Caki2 (cell line): Measurements from ENCODE around the gene CD209. TPM values are rescaled to one million over a fixed set of nuclear protein-coding genes. Genes with fewer than 3 reads are reported as not detected.

Source experiments
- DNase-seq: peaks from one replicate; pipeline ENCODE4 v3.0.0-alpha.2; 2015; ENCODE audit warnings: low read depth
- in situ Hi-C: cut with HindIII; loops from 2 replicates; pipeline ENCODE4 v1.10.0; 2016; ENCODE audit warnings: low sequenced_read_pairs, low pct_unique_long_range_greater_than_20kb, mixed read lengths
- total RNA-seq: library from RNA; depleted of rRNA; stranded (reverse); fragments of >200 nt; shearing (Covaris generic); gene quantifications from 2 replicates; pipeline ENCODE4 v1.2.3, GENCODE V29; 2014; ENCODE audit warnings: low replicate concordance; rRNA removed

The CD209 gene
- total RNA-seq, 1 experiment from 2014 or later: not detected

- in situ Hi-C loops: no loop called here
- no peak for DNase-seq
Measured at GRCh38 chr19:7698583-7698982, 48.8 kb downstream of the CD209 start.

GRCh38 chr19:7697721-7698287 lies 49.5 kb downstream of the CD209 start:
- in situ Hi-C loops: no loop called here
- no peak for DNase-seq

GRCh38 chr19:7694499-7694898 lies 52.8 kb downstream of the CD209 start:
- in situ Hi-C loops: no loop called here
- DNase-seq: no peak

GRCh38 chr19:7692417-7693088 lies 54.8 kb downstream of the CD209 start:
- DNase-seq: no peak
- in situ Hi-C loops: no loop called here

- in situ Hi-C loops: no loop called here
- DNase-seq: no peak
Measured at GRCh38 chr19:7691497-7691896, 55.8 kb downstream of the CD209 start.

- no peak for DNase-seq
- in situ Hi-C loops: no loop called here
Measured at GRCh38 chr19:7690779-7691258, 56.5 kb downstream of the CD209 start.

Other genes starting within 250 kb of the CD209 start
- gene ZNF358, start 231.4 kb downstream of the CD209 start, total RNA-seq: 22.9 and 33.6 TPM in 2 replicates
- 0.61 and 3.2 TPM in 2 replicates for gene MCOLN1, start 224.9 kb downstream of the CD209 start, total RNA-seq
- 38.0 and 39.4 TPM in 2 replicates for gene PNPLA6, start 211.8 kb downstream of the CD209 start, total RNA-seq
- gene CAMSAP3, start 151.7 kb downstream of the CD209 start, total RNA-seq: 3.9 and 5.2 TPM in 2 replicates
- gene XAB2, start 118.0 kb downstream of the CD209 start, total RNA-seq: 29.7 and 79.6 TPM in 2 replicates
- 42.7 and 45.1 TPM in 2 replicates for gene PET100, start 117.7 kb downstream of the CD209 start, total RNA-seq
- not detected in 2 replicates for gene PCP2, start 113.8 kb downstream of the CD209 start, total RNA-seq
- 7.1 and 14.5 TPM in 2 replicates for gene STXBP2, start 110.4 kb downstream of the CD209 start, total RNA-seq
- not detected in 2 replicates for gene RETN, start 78.5 kb downstream of the CD209 start, total RNA-seq
- not detected in 2 replicates for gene MCEMP1, start 70.4 kb downstream of the CD209 start, total RNA-seq
- 83.3 and 104 TPM in 2 replicates for gene TRAPPC5, start 66.7 kb downstream of the CD209 start, total RNA-seq
- gene FCER2, start 45.4 kb downstream of the CD209 start, total RNA-seq: not detected in 2 replicates
- gene CLEC4G, start 15.4 kb downstream of the CD209 start, total RNA-seq: not detected in 2 replicates
- gene CLEC4M, start 15.7 kb upstream of the CD209 start, total RNA-seq: not detected in 2 replicates
- gene EVI5L, start 82.7 kb upstream of the CD209 start, total RNA-seq: 2.9 and 10.7 TPM in 2 replicates
- 0.03 TPM in 1 of 2 replicates, not detected in the other for gene PRR36, start 126.9 kb upstream of the CD209 start, total RNA-seq
- 14.7 and 15.9 TPM in 2 replicates for gene LRRC8E, start 141.0 kb upstream of the CD209 start, total RNA-seq
- gene MAP2K7, start 156.3 kb upstream of the CD209 start, total RNA-seq: 5.0 and 8.6 TPM in 2 replicates
- not detected in 2 replicates for gene TGFBR3L, start 167.3 kb upstream of the CD209 start, total RNA-seq
- gene SNAPC2, start 172.8 kb upstream of the CD209 start, total RNA-seq: 18.8 and 19.2 TPM in 2 replicates
- 2.0 and 11.1 TPM in 2 replicates for gene CTXN1, start 178.6 kb upstream of the CD209 start, total RNA-seq
- 19.4 and 58.8 TPM in 2 replicates for gene TIMM44, start 196.1 kb upstream of the CD209 start, total RNA-seq